PC-9 (cell line): ENCODE data around the gene VEGFB. TPM values are rescaled to one million over a fixed set of nuclear protein-coding genes. Genes with fewer than 3 reads are reported as not detected.
A peak's percentile ranks its signal among the peaks of the same experiment; 100 is the strongest.

Experiments used
- BruUV-seq: library from RNA; stranded (reverse); fragments of 400-500 nt; replicated peaks from 2 replicates; lab custom pipeline; 2021; lab: Mats Ljungman, UMichigan
- CTCF ChIA-PET: fragments of 300-600 bp; sonication (Branson Sonifier 250); formaldehyde crosslinking; loops from one replicate; lab custom pipeline; 2022; ENCODE audit warnings: antibody characterized with exemption; lab: Charles Lee
- POLR2A ChIA-PET: fragments of 300-600 bp; sonication (Branson Sonifier 250); formaldehyde crosslinking; loops from one replicate; lab custom pipeline; 2022; ENCODE audit warnings: antibody characterized with exemption; ENCODE audit not compliant: unreplicated experiment; lab: Charles Lee
- DNase-seq, 2 experiments: peaks; one replicate each; pipeline versions ENCODE4 v3.0.0 to v3.0.0-alpha.2; 2015 to 2022; ENCODE audit warnings: mixed read lengths in 1 of 2
- H2AFZ ChIP-seq: fragments of 200-600 bp; sonication (generic); 2 replicates; pipeline ENCODE4 v1.8.1; 2017; ENCODE audit warnings: antibody characterized with exemption
- H3F3A ChIP-seq: fragments of 200-600 bp; sonication (generic); 2 replicates; pipeline ENCODE4 v1.8.1; 2017; ENCODE audit warnings: antibody characterized with exemption, mild to moderate bottlenecking, low read depth; ENCODE audit not compliant: insufficient read depth
- H3K27ac ChIP-seq: fragments of 200-600 bp; sonication (generic); 2 replicates; pipeline ENCODE4 v1.6.1; 2016; ENCODE audit warnings: mixed run types
- H3K27me3 ChIP-seq: fragments of 200-600 bp; sonication (generic); 2 replicates; pipeline ENCODE4 v1.6.1; 2016; ENCODE audit warnings: low read depth, mixed run types; ENCODE audit not compliant: insufficient read depth
- H3K36me3 ChIP-seq: fragments of 200-600 bp; sonication (generic); 2 replicates; pipeline ENCODE4 v1.6.1; 2016; ENCODE audit warnings: low read depth, mixed run types
- H3K4me1 ChIP-seq: fragments of 200-600 bp; sonication (generic); replicated peaks from 2 replicates; pipeline ENCODE4 v1.6.1; 2016; ENCODE audit warnings: mixed run types; ENCODE audit not compliant: insufficient read depth
- H3K4me2 ChIP-seq: fragments of 200-600 bp; sonication (generic); 2 replicates; pipeline ENCODE4 v1.6.1; 2017; ENCODE audit warnings: mixed run types
- H3K4me3 ChIP-seq: fragments of 200-600 bp; sonication (generic); 2 replicates; pipeline ENCODE4 v1.6.1; 2016; ENCODE audit warnings: mixed run types
- H3K79me2 ChIP-seq: fragments of 200-600 bp; sonication (generic); 2 replicates; pipeline ENCODE4 v1.6.1; 2017; ENCODE audit warnings: low read depth, mixed run types
- H3K9me2 ChIP-seq: fragments of 200-600 bp; sonication (generic); 2 replicates; pipeline ENCODE4 v1.8.1; 2017; ENCODE audit warnings: mild to moderate bottlenecking; ENCODE audit not compliant: insufficient read depth
- H3K9me3 ChIP-seq: fragments of 200-600 bp; sonication (generic); 2 replicates; pipeline ENCODE4 v1.8.1; 2016; ENCODE audit warnings: low read depth; ENCODE audit not compliant: insufficient read depth
- H4K20me1 ChIP-seq: fragments of 200-600 bp; sonication (generic); 2 replicates; pipeline ENCODE4 v1.8.1; 2017; ENCODE audit not compliant: insufficient read depth
- EZH2 ChIP-seq: fragments of 200-600 bp; sonication (generic); IDR thresholded peaks from 2 replicates; pipeline ENCODE4 v1.8.0; 2017; ENCODE audit warnings: antibody characterized with exemption, low read depth
- intact Hi-C: fragments of 100-400 bp; cut with micrococcal nuclease; formaldehyde crosslinking; loops from one replicate; pipeline ENCODE4 v1.10.0; 2022; ENCODE audit not compliant: unreplicated experiment
- total RNA-seq: library from RNA; stranded (reverse); gene quantifications from 2 replicates; pipeline ENCODE4 v1.2.3, GENCODE V29; 2021
- TF ChIP-seq, protein P1 (sequence below): fragments of 200-600 bp; sonication (generic); conservative IDR thresholded peaks from 2 replicates; pipeline ENCODE4 v1.6.1; 2017; ENCODE audit warnings: mixed run types, antibody characterized with exemption, mild to moderate bottlenecking, moderate library complexity

Gene VEGFB
- total RNA-seq, 1 experiment from 2014 or later, result 129 TPM

DNA sequence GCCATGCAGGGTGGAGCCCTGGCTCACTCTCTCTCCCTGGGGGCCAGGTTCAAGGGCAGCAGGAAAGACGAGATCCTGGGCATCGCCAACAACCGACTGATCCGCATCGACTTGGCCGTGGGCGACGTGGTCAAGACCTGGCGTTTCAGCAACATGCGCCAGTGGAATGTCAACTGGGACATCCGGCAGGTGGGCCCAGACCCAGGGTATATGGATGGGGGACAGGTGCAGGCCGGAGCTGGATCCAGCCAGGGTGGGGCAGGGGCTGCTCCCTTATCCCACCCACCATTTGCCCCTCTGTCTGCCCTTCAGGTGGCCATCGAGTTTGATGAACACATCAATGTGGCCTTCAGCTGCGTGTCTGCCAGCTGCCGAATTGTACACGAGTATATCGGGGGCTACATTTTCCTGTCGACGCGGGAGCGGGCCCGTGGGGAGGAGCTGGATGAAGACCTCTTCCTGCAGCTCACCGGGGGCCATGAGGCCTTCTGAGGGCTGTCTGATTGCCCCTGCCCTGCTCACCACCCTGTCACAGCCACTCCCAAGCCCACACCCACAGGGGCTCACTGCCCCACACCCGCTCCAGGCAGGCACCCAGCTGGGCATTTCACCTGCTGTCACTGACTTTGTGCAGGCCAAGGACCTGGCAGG lies 11.3 kb upstream of the VEGFB start:
- no peaks in the 10 kb centered on the region for H3K9me3 ChIP-seq
- peaks cover 20% of the 10 kb centered on the region for H3K4me1 ChIP-seq
- peaks cover 19% of the 10 kb centered on the region for H3F3A ChIP-seq
- TF ChIP-seq, protein P1, sequence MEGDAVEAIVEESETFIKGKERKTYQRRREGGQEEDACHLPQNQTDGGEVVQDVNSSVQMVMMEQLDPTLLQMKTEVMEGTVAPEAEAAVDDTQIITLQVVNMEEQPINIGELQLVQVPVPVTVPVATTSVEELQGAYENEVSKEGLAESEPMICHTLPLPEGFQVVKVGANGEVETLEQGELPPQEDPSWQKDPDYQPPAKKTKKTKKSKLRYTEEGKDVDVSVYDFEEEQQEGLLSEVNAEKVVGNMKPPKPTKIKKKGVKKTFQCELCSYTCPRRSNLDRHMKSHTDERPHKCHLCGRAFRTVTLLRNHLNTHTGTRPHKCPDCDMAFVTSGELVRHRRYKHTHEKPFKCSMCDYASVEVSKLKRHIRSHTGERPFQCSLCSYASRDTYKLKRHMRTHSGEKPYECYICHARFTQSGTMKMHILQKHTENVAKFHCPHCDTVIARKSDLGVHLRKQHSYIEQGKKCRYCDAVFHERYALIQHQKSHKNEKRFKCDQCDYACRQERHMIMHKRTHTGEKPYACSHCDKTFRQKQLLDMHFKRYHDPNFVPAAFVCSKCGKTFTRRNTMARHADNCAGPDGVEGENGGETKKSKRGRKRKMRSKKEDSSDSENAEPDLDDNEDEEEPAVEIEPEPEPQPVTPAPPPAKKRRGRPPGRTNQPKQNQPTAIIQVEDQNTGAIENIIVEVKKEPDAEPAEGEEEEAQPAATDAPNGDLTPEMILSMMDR, result no peak
- no peak for TF ChIP-seq EZH2
- H2AFZ ChIP-seq, result no peak overlapping the region
- no TSS peak for BruUV-seq
- intact Hi-C loops, result no loop called here
- no peaks in the 10 kb centered on the region for H3K9me2 ChIP-seq
- no peak overlapping the region for H3K4me3 ChIP-seq
- H3K36me3 ChIP-seq, result no peaks in the 10 kb centered on the region
- H3K79me2 ChIP-seq, result peaks cover 32% of the 10 kb centered on the region
- peaks cover 3% of the 10 kb centered on the region for H4K20me1 ChIP-seq
- no peak overlapping the region for H3K4me2 ChIP-seq
- CTCF ChIA-PET, result interaction anchor here (0.6 kb wide), 2 partner anchors 133 to 277 kb away, joined by 6 to 7 read pairs; no protein-coding TSS in a partner anchor
- no peaks in the 10 kb centered on the region for H3K27me3 ChIP-seq
- H3K27ac ChIP-seq, result no peak overlapping the region
- no peak for DNase-seq
- POLR2A ChIA-PET, result no interaction called here

DNA sequence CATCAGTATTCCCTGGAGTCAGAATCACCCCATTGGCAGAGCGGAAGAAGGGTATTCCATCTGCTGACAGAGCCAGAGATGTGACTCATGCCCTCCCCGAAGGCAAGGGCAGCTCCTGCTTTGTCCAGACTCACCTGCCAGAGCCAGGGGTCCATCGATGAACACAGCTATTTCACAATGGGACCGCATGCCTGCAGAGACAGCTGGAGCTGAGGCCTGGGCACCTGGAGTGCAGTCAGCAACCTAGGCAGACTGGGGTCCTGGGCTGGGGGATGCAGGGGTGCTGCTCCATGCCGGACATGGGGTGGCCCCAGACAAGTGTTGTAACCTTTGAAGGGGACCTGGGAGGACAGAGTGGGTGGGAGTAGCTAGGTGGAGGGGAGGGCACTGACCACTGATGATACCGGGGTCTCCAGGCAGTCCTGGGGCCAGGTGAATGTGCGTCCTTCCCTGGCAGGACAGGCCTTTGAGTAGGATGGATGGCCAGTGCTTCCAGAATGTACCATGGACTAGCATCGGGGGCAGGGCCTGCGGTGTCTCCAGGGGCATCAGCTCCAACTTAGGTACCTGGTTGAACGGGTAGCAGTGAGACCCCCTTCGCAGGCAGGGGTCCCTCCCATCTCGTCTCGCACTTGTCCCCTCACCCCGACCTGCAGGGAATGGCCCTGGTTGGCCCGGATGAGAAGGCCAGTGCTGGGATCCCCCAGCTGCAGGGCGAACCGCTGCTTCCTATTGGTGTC lies 10.1 kb upstream of the VEGFB start:
- no TSS peak for BruUV-seq
- Histone ChIP-seq H3K36me3 (no peaks in the 10 kb centered on the region), H3K4me1 (peaks cover 22% of the 10 kb centered on the region), H2AFZ (no peak overlapping the region), H3K4me3 (no peak overlapping the region), H3F3A (peaks cover 23% of the 10 kb centered on the region), H3K27me3 (no peaks in the 10 kb centered on the region), H3K9me3 (no peaks in the 10 kb centered on the region), H3K9me2 (no peaks in the 10 kb centered on the region), H3K79me2 (peaks cover 34% of the 10 kb centered on the region), H3K4me2 (no peak overlapping the region; the same call in 1 of the 2 replicates), H4K20me1 (peaks cover 3% of the 10 kb centered on the region), H3K27ac (no peak overlapping the region)
- ChIA-PET CTCF (interaction anchor here (0.5 to 1.3 kb wide), 2 partner anchors 20 to 191 kb away, joined by 3 read pairs; no protein-coding TSS in a partner anchor), POLR2A (interaction anchor here (0.6 kb wide), 2 partner anchors 23 to 28 kb away, joined by 6 to 7 read pairs; no protein-coding TSS in a partner anchor)
- TF ChIP-seq, protein P1, result no peak
- no peak for TF ChIP-seq EZH2
- intact Hi-C loops, result no loop called here
- peak in 1 of 2 experiments; percentile 34 for DNase-seq

DNA sequence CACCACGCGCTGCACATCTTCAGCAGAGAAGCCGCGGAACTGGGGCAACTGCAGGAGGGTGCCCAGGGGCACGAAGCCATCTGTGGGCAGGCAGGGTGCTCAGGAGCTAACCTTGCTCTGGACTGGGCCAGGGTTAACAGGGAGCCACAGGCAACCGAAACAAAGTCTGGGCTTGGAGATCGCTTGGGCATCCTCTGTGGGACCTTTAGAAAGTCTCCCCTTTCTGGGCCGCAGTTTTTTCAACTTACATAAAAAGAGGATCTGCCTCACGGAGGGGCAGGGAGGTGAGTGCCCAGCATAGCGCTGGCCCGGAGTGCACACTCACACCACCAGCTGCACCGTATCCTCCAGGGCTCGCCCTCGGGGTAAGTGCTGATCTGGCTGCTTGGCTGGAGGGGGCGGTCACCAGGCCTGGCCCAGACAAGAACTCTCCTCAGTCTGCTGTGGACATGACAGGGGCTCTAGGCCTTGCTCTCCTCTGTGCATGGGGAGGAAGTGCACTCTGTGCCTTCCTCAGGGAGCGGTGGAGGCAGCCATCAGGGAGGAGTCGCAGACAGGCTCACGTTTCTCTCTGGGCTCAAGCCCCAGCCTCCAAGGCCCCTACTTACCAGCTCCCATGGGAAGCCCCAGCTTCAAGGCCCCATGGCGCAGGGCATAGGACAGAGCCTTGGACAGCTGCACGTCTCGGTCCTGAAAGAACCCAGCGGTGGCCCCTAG lies 9.3 kb upstream of the VEGFB start:
- Histone ChIP-seq H3K9me2 (no peaks in the 10 kb centered on the region), H3K9me3 (no peaks in the 10 kb centered on the region), H4K20me1 (peaks cover 3% of the 10 kb centered on the region), H3K79me2 (peaks cover 34% of the 10 kb centered on the region), H3K36me3 (no peaks in the 10 kb centered on the region), H3K27me3 (no peaks in the 10 kb centered on the region), H3F3A (peaks cover 30% of the 10 kb centered on the region), H2AFZ (no peak overlapping the region), H3K4me1 (peaks cover 27% of the 10 kb centered on the region), H3K27ac (no peak overlapping the region), H3K4me2 (peak overlapping the region; percentile 99), H3K4me3 (peak overlapping the region; percentile 98)
- DNase-seq, result no peak
- ChIA-PET CTCF (interaction anchor here (1.3 kb wide), 1 partner anchor 20 kb away, joined by 3 read pairs; no protein-coding TSS in a partner anchor), POLR2A (no interaction called here)
- TF ChIP-seq, protein P1, result no peak
- TF ChIP-seq EZH2, result no peak
- no TSS peak for BruUV-seq
- intact Hi-C loops, result no loop called here
